ENCODE measurements around the gene ZNF385C. TPM values are rescaled to one million over a fixed set of nuclear protein-coding genes. Genes with fewer than 3 reads are reported as not detected.

Gene ZNF385C
- polyA plus RNA-seq, 1 donor (not counting 4 experiments of a cell fraction or from before 2014, with no cell fraction given) = 0.09 TPM

DNA sequence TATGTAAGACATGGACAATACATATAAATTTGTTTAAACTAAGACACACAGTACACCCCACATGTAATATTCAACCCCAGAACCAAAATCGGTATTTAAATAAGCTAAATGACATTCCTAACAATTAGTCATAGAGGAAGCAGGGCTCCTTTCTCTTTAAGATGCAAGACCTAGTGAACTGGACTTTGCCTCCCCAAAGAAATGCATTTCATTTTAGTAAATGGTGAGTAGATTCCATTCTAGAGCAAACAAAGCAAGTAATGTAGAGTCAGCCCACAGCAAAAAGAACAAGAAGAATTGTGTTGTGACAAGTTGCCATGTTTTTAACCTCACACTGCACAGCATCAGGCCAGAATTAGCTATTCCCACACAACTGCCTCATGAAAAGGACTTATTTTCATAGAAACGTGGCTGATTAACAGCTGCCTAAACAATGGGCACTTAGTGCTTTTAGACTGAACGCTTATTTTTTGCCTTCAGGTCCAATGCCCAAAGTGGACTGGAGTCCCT, 95.4 kb downstream of the ZNF385C start:
- no peaks in the 10 kb centered on the region for H3K9me3 ChIP-seq (ENCODE audit: control insufficient read depth, low read depth, low read length)
- peaks cover 6% of the 10 kb centered on the region for H3K9me1 ChIP-seq (ENCODE audit: control insufficient read depth, extremely low read depth, insufficient read depth, low read length)
- H3K4me1 ChIP-seq (ENCODE audit: control insufficient read depth, extremely low read depth, insufficient read depth, low read length) = peaks cover 6% of the 10 kb centered on the region
- H3K27me3 ChIP-seq (ENCODE audit: control insufficient read depth, extremely low read depth, insufficient read depth, low read length) = no peaks in the 10 kb centered on the region
- peaks cover 14 to 22% of the 10 kb centered on the region in 2 experiments for H3K36me3 ChIP-seq (ENCODE audit: control insufficient read depth in 2 of 2, extremely low read depth in 1 of 2, insufficient read depth in 2 of 2, low read length in 2 of 2)
- FAIRE-seq (no peak), DNase-seq (ENCODE audit: low read depth, low spot score) (no peak)
- H3K9ac ChIP-seq (ENCODE audit: control insufficient read depth, extremely low read depth, insufficient read depth, low read length) = no peak overlapping the region
- dilution Hi-C loops (cut with MboI; ENCODE audit: extremely low pct_ligation_motif_present, low sequenced_read_pairs) = no loop called here
- no peak overlapping the region for H2AFZ ChIP-seq (ENCODE audit: control insufficient read depth, low read length)
- peaks cover 74% of the 10 kb centered on the region for H3K79me2 ChIP-seq (ENCODE audit: control insufficient read depth, insufficient read depth, low read length)
- peaks cover 13% of the 10 kb centered on the region for H4K20me1 ChIP-seq (ENCODE audit: control insufficient read depth, extremely low read depth, insufficient read depth, low read length)
- no peak for TF ChIP-seq EZH2 (IDR thresholded peaks at IDR 0.05; ENCODE audit: low read length)
- TF ChIP-seq, protein P1, sequence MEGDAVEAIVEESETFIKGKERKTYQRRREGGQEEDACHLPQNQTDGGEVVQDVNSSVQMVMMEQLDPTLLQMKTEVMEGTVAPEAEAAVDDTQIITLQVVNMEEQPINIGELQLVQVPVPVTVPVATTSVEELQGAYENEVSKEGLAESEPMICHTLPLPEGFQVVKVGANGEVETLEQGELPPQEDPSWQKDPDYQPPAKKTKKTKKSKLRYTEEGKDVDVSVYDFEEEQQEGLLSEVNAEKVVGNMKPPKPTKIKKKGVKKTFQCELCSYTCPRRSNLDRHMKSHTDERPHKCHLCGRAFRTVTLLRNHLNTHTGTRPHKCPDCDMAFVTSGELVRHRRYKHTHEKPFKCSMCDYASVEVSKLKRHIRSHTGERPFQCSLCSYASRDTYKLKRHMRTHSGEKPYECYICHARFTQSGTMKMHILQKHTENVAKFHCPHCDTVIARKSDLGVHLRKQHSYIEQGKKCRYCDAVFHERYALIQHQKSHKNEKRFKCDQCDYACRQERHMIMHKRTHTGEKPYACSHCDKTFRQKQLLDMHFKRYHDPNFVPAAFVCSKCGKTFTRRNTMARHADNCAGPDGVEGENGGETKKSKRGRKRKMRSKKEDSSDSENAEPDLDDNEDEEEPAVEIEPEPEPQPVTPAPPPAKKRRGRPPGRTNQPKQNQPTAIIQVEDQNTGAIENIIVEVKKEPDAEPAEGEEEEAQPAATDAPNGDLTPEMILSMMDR (optimal IDR thresholded peaks at IDR 0.05 in 1 of 3, IDR thresholded peaks at IDR 0.05 in 1 of 3, conservative IDR thresholded peaks at IDR 0.05 in 1 of 3; ENCODE audit: extremely low read depth in 1 of 3, insufficient read depth in 2 of 3, low read length in 3 of 3) = no peak
- H3K27ac ChIP-seq (ENCODE audit: control insufficient read depth, insufficient read depth, low read length) = no peak overlapping the region
- no peak overlapping the region for H3K4me2 ChIP-seq (ENCODE audit: control insufficient read depth, extremely low read depth, insufficient read depth, low read depth, low read length)
- H3K4me3 ChIP-seq (ENCODE audit: control insufficient read depth in 2 of 3, extremely low read depth in 1 of 3, insufficient read depth in 2 of 3, low read depth in 1 of 3, low read length in 3 of 3) = no peak overlapping the region

DNA sequence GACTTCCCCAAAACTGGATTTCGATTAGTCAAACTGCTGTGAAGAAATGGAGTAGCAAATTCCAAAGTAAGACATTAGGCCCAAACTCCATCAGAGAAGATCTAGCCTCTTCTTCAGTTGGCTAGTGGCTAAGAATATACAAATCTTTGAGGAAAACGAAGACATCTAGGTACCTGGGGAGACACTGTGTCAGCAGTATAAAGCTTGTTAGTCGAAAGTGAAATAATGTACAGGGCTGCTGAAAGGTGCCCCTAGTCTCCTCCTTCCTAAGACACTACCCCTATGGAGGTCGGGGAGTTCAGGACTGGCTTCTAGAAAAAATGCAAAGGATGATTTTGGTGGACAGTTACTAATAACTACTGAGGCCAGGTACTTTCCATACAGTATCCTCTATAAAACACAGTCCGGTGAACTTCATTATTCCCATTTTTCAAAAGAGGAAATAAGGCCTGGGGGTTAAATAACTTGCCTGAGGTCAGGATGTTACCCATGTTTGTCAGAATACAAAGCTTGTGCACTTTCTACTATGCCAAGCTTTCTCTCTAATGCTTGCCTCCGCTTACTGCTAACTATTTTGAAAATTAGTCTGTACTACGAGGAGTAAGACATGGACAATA, 96.0 kb downstream of the ZNF385C start:
- Histone ChIP-seq H2AFZ (ENCODE audit: control insufficient read depth, low read length) (no peak overlapping the region), H3K4me3 (ENCODE audit: control insufficient read depth in 2 of 3, extremely low read depth in 1 of 3, insufficient read depth in 2 of 3, low read depth in 1 of 3, low read length in 3 of 3) (no peak overlapping the region), H3K9me3 (ENCODE audit: control insufficient read depth, low read depth, low read length) (no peaks in the 10 kb centered on the region), H3K79me2 (ENCODE audit: control insufficient read depth, insufficient read depth, low read length) (peaks cover 69% of the 10 kb centered on the region), H3K9me1 (ENCODE audit: control insufficient read depth, extremely low read depth, insufficient read depth, low read length) (peaks cover 6% of the 10 kb centered on the region), H3K36me3 (ENCODE audit: control insufficient read depth in 2 of 2, extremely low read depth in 1 of 2, insufficient read depth in 2 of 2, low read length in 2 of 2) (peaks cover 18 to 22% of the 10 kb centered on the region in 2 experiments), H3K4me1 (ENCODE audit: control insufficient read depth, extremely low read depth, insufficient read depth, low read length) (peaks cover 6% of the 10 kb centered on the region), H3K27ac (ENCODE audit: control insufficient read depth, insufficient read depth, low read length) (no peak overlapping the region), H4K20me1 (ENCODE audit: control insufficient read depth, extremely low read depth, insufficient read depth, low read length) (peaks cover 13% of the 10 kb centered on the region), H3K9ac (ENCODE audit: control insufficient read depth, extremely low read depth, insufficient read depth, low read length) (no peak overlapping the region), H3K27me3 (ENCODE audit: control insufficient read depth, extremely low read depth, insufficient read depth, low read length) (no peaks in the 10 kb centered on the region), H3K4me2 (ENCODE audit: control insufficient read depth, extremely low read depth, insufficient read depth, low read depth, low read length) (no peak overlapping the region)
- FAIRE-seq (no peak), DNase-seq (ENCODE audit: low read depth, low spot score) (no peak)
- TF ChIP-seq EZH2 (IDR thresholded peaks at IDR 0.05; ENCODE audit: low read length) = no peak
- TF ChIP-seq, protein P1 (optimal IDR thresholded peaks at IDR 0.05 in 1 of 3, IDR thresholded peaks at IDR 0.05 in 1 of 3, conservative IDR thresholded peaks at IDR 0.05 in 1 of 3; ENCODE audit: extremely low read depth in 1 of 3, insufficient read depth in 2 of 3, low read length in 3 of 3) = no peak
- dilution Hi-C loops (cut with MboI; ENCODE audit: extremely low pct_ligation_motif_present, low sequenced_read_pairs) = no loop called here
